Measurements from ENCODE around the gene SUN1. TPM values are rescaled to one million over a fixed set of nuclear protein-coding genes. Genes with fewer than 3 reads are reported as not detected.

Gene SUN1
- total RNA-seq, 1 donor from 2014 or later: 186 TPM

- intact Hi-C loops (cut with DNase I): no loop called here
- no peak for TF ChIP-seq CTCF (IDR thresholded peaks at IDR 0.05)
- Histone ChIP-seq H3K36me3 (peaks cover 50 to 75% of the 10 kb centered on the region in 2 donors), H3K27me3 (no peaks in the 10 kb centered on the region), H3K4me1 (no peaks in the 10 kb centered on the region), H3K27ac (no peak overlapping the region), H3K9me3 (no peaks in the 10 kb centered on the region), H3K4me3 (no peak overlapping the region)
- DNase-seq (ENCODE audit: low spot score in 2 of 2): no peak
Observed at GRCh38 chr7:849145-849544, 16.9 kb downstream of the SUN1 start.

- intact Hi-C loops (cut with DNase I): no loop called here
- DNase-seq (ENCODE audit: low spot score in 2 of 2): no peak
- Histone ChIP-seq H3K27me3 (no peaks in the 10 kb centered on the region), H3K27ac (no peak overlapping the region), H3K4me3 (no peak overlapping the region), H3K4me1 (no peaks in the 10 kb centered on the region), H3K9me3 (no peaks in the 10 kb centered on the region), H3K36me3 (peaks cover 51 to 75% of the 10 kb centered on the region in 2 donors)
- TF ChIP-seq CTCF (IDR thresholded peaks at IDR 0.05): no peak
Observed at GRCh38 chr7:849781-850180, 17.5 kb downstream of the SUN1 start.

GRCh38 chr7:851204-851603 is 18.9 kb downstream of the SUN1 start:
- Histone ChIP-seq H3K4me3 (no peak overlapping the region), H3K4me1 (no peaks in the 10 kb centered on the region), H3K36me3 (peaks cover 57 to 79% of the 10 kb centered on the region in 2 donors), H3K27ac (no peak overlapping the region), H3K27me3 (no peaks in the 10 kb centered on the region), H3K9me3 (no peaks in the 10 kb centered on the region)
- no peak for TF ChIP-seq CTCF (IDR thresholded peaks at IDR 0.05)
- DNase-seq (ENCODE audit: low spot score in 2 of 2): no peak
- intact Hi-C loops (cut with DNase I): no loop called here

GRCh38 chr7:853366-854117 is 21.3 kb downstream of the SUN1 start:
- no peaks in the 10 kb centered on the region for H3K27me3 ChIP-seq
- TF ChIP-seq CTCF (IDR thresholded peaks at IDR 0.05): no peak
- H3K4me3 ChIP-seq: no peak overlapping the region
- no peak for DNase-seq (ENCODE audit: low spot score in 2 of 2)
- no peaks in the 10 kb centered on the region for H3K4me1 ChIP-seq
- no peaks in the 10 kb centered on the region for H3K9me3 ChIP-seq
- H3K36me3 ChIP-seq: peaks cover 80 to 93% of the 10 kb centered on the region in 2 donors
- H3K27ac ChIP-seq: no peak overlapping the region
- intact Hi-C loops (cut with DNase I): no loop called here

DNA sequence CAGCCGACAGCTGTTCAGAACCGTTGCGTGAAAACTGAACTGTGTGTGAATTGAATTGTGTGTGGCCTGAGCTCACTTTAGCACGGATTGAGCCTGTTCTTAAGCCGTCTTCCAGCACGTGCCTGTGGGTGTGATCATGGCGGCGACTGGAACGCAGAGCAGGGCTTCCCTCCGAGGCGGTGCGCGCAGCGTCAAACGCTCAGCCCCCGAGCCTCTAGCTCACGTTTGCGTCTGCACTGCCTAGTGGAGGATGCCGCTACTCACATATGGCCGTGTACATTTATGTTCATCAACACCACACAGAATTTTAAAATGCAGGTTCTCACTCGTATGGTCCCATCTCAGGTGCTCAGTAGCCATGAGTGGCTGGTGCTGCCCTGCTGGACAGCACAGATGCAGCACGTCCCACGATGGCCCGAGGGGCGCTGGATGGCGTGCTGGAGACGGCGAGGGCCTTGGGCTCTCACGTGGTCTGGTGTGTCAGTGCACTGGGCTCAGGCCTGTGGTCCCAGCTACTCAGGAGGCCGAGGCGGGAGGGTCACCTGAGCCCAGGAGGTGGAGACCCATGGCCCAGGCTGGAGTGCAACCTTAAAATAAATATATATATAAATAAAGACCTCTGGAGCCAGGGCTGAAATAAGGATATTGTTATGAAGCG is 22.0 kb downstream of the SUN1 start:
- no peak overlapping the region for H3K27ac ChIP-seq
- H3K36me3 ChIP-seq: peaks cover 86 to 94% of the 10 kb centered on the region in 2 donors
- DNase-seq (ENCODE audit: low spot score in 2 of 2): no peak
- TF ChIP-seq CTCF (IDR thresholded peaks at IDR 0.05): no peak
- no peaks in the 10 kb centered on the region for H3K4me1 ChIP-seq
- intact Hi-C loops (cut with DNase I): no loop called here
- no peak overlapping the region for H3K4me3 ChIP-seq
- H3K9me3 ChIP-seq: no peaks in the 10 kb centered on the region
- H3K27me3 ChIP-seq: no peaks in the 10 kb centered on the region

All from ascending aorta (tissue), 2 donors.